NCI-H187 treated with DMSO at 0.1 percent for 48 hours (cell line): Measurements from ENCODE around the gene STRA8.

Experiments
- DNase-seq: peaks from one replicate; lab custom pipeline; 2025; lab: John Stamatoyannopoulos, UW

STRA8 gene, protein sequence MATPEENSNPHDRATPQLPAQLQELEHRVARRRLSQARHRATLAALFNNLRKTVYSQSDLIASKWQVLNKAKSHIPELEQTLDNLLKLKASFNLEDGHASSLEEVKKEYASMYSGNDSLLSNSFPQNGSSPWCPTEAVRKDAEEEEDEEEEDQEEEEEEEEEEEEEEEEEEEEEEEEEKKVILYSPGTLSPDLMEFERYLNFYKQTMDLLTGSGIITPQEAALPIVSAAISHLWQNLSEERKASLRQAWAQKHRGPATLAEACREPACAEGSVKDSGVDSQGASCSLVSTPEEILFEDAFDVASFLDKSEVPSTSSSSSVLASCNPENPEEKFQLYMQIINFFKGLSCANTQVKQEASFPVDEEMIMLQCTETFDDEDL

DNA sequence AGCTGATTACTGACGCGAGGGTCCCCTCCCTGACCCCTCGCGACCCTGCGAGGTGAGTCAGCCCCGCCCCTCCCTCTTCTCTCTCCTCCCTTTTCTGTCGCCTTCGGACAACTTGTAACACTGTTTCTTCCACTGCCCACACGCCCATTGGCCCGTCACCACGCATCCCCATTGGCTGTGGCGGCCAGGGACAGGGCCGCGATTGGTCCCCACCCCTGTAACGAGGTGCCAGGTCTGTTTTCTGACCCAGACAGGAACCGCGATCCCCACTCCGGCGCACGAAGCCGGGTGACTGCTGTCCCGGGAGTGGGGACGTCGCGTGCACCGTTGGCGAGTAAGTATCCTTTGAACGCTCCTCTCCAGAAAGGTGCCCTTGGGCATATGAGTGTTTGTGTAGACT, at the start of gene STRA8:
Gene STRA8 (plus strand): TSS at position 269 of the 400 bp plus-strand sequence. CDS start 6,687 bp downstream, outside the sequence.
- no peak for DNase-seq

DNA sequence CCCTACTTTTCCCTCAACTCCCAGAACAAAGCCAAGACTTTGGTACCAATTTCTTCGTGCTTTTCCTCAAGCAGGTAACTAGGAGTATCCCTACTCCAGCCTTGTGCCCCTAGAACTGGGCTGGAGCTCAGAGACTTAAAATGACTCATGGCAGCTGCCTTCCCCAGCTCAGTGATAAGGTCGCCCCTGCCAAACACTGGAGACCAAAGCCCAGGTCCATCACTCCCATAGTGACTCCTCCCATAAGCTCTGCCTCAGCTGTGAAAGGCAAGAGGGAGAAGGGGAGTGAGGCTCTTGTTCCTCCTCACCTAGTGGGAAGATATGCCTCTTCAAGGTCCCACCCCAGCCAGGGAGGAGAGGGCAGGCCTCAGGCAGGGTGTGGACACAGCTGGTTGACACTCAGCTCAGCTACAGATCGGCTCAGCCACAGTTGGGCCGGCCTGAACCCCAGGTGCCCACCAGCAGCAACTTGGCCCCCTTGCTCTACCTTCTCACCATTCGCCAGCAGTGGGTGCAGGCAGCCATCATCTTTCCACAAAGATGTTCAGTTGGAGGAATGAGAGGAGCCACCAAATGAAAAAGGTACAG, 49.3 kb upstream of the STRA8 start:
- no peak for DNase-seq

DNA sequence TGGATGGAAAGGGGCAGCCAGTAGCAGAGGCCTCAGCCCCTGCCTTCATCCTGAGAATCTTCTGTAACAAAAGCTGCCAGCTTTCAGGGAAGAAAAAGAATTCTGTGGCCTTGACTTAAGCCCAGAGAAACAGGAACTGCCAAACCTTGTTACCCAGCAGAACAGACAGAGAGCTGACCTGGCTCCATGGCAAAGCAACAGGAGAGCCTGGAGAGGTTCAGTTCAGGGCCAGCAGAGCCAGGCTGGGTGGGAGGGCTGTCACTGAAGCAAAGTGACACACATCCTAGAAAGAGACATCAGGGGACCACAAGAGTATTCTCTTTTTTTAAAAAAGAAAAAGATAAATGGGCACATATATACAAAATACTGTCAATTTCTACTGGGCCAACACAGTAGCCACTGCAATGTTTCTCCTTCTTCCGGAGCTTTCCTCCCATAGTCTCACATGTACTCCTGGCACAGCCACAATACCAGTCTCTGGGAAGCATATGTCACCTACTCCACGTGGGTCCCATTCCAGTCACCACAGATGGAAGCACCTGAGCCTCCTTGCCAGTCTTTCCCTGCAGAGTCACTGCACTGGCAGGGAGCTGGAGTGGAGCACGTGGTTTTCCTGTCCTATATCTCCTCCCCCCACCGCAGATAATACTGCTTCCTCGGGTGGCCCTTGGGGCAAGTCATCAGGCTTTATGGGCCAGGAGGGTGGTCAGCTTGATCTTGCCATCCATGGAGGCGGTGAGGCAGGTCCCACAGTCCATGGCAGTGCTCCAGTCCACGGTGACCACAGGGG, 48.0 kb upstream of the STRA8 start:
- DNase-seq, result no peak

DNA sequence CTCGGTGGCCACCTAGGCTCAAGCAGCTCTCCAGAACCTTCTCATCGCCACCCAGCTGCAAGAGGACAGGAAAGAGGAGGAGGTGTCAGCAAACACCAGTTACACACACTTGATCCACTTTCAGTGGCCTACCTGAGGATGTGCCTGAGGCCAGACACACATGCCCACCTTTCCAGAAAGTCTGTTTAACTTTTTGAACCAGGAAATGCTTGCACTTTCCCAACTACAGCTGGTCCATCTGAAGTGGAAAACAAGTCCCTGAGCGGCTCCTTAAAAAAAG, 47.4 kb upstream of the STRA8 start:
- no peak for DNase-seq

DNA sequence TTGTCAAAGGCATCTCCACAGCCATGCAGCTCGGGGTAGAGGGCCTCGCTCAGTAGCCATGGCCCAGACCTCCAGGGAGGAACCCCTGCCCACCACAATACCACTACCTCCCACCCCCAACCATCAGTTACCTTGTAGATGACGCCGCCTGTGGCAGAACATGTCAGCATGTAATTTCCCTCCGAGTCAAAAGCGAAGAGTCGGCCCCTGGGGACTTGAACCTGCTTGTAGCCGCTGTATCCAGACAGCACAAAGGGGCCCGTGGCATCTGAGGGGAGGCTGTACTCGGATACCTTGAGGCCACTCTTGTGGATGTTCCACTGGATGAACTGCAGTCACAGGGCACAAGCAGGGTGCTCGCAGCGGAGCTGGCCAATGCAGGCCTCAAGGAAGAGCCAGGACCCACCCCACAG, 46.8 kb upstream of the STRA8 start:
- no peak for DNase-seq

DNA sequence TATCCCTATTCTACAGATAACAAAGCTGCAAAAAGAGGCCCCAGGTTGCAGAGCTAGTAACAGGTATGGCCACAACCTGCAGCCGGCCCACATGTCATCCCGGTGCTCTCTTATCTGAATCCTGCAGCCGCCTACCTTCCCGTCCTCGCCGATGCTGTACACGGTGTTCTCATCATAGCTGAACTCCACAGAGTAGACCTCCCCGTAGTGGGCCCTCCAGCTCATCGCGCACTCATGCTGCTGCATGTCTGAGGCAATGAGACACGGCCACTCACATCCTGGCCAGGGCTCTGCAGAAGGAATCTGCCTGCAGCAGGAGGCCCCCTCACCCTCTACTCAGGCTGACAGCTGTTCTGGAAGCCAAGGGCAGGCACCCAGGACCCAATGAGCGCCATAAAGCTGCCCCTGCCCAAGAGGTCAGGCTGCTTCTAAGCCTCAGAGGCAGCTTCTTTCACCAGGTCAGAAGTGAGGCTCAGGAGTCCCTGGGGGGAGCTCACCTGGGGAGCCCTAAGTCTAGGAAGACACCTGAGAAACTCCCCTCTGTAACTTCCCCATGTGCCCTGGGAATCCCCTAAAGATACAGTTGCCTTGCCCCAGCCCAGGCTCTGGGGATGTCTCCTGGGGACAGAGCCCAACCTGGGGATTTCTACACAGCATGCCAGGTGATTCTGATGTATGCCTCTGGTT, 45.2 kb upstream of the STRA8 start:
- no peak for DNase-seq

DNA sequence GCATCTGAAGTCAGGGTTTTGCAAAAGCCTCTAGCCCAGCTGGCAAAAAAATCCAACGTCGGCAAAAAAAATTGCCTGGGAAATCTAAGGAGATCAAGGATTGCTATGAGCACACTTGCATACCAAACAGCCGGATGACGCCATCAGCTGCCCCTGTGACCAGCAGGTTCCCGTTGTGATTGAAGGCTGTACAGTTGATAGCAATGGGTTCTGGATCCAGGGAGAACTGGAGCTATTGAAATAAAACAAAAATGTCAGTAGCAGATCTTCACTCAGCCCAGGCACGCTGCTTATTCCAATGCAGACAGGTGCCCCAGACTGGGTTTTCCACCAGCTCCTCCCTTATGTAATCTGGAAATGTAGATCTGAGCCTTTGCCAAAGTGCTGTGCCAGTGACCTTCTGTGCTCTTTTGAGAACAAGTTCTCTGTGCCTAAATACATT, 44.4 kb upstream of the STRA8 start:
- no peak for DNase-seq

DNA sequence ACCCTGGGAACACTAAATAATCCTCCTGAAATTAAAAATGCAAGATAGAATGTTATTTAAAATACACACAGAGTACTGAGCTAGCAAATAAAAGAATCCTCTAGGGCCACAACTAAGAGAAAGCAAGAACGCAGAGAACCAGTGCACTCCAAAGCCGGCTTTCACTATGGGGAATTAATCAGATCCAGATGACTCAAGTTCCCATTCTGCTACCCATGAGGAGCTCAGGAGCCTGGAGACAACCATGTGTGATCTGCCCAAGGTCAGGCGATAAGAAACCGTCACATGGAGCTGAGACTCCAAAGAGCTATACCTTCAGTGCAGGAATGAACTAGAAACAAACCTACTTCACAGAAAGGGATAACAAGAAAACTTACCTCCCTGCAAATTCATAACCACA, 43.7 kb upstream of the STRA8 start:
- no peak for DNase-seq

DNA sequence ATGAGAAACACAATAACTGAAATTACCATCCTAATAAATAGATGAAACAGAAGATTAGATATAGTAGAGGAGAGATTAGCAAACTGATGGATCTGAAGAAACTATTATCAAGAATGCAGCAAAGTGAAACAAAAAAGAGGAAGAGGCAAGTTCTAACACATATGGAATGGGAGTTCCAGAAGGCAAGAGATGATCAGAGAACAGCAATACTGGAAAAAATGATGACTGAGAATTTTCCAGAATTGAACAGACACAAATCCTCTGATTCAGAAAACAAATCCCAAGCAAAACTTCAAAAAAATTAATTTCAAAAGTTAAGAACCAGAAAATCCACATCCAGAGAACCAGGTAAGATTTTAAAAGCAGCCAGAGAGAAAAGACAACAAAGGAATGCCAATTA, 42.9 kb upstream of the STRA8 start:
- no peak for DNase-seq

DNA sequence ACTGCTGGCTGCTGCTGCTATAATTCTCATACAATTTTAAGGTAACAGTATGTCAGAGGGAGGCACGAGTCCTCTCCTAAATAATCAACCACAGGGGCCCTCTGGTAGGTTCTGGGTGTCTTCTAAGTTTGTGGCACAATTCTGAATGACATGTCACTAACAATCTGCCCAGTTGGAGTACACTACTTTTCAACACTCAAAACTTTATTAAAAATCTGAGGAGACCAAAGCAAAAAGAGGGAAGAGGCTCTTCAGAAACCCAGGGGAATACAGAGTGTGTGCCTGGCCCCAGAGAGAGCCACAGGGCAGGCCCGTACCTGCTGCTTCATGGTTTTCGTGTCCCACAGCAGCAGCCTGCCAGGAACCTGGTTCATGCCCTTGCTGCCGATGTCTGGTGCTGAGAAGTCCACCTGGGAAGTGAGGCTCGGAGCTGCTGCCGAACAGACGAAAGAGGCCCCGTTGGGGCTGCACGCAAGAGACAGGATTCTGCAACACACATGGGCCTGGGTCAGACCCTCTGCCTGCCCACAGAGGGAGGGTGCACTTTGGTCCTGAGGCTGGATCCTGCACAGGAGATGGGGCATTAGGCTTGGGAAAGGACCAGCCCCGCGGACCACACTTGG, 40.6 kb upstream of the STRA8 start:
- no peak for DNase-seq

DNA sequence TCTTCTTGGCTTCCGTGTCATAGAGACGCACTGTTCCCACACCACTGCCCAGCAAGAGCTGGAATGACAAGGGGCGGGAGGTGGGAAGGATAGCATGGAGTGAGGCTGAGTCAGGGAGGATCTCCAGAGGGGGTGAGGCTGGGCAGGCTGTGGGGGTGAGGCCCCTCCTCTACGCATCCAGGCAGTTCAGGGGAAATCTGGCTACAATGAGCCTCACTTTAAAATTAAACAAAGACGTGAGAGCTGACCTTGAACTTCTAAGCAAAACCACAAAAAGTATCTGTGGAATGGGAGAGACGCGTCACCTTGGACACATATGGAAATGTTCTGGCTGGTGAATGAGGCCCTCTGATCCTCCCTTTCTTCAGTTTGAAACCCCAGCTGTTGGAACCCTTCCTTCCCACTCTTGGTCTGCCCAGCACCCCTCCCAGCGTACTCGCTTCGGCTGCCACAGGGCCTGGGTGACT, 40.0 kb upstream of the STRA8 start:
- DNase-seq, result no peak

DNA sequence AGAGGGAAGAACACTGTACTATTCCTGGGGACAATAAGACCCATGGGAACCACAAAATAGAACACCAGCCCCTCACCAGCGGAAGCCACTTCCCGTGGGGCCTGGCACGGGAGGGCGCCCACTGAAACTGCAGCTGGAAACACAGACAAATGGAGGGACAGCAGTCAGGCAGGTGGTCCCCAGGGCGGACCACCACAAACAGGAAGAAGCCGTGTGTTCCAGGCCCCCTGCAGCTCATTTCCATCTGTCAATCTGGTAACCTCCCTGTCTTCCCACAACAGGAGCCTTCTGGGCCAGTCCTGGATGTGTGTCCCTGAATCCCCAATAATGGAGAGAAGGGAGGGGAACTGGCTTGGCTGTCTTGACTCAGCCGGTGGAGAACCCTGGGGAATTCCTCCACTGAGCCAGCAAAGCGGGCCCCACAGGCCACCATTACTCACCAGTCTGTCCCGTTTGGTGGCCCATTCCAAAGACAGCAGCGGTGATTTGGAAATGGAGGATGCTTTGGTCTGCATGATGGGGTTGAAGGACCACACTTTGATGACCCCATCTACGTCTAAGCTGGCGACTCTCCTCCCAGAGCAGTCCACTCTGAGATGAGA, 39.0 kb upstream of the STRA8 start:
- no peak for DNase-seq

DNA sequence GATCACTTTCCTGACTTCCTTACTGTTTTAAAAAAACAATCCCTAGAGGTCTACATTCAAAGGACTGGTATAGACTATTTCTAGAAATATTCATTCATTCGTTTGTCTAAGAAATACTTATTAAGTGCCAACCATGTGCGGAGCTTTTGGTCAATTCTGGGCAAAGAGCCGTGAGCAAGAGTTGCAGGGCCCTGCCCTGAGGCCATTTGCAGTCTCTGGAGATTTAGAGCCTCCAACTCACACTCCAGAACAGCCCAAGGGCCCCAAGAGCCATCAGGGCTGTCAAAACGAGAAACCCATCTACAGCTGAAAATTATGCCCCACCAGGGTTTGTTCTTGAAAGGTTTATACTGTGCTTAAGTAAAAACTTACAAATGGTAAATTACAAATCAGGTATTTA, 38.5 kb upstream of the STRA8 start:
- no peak for DNase-seq

DNA sequence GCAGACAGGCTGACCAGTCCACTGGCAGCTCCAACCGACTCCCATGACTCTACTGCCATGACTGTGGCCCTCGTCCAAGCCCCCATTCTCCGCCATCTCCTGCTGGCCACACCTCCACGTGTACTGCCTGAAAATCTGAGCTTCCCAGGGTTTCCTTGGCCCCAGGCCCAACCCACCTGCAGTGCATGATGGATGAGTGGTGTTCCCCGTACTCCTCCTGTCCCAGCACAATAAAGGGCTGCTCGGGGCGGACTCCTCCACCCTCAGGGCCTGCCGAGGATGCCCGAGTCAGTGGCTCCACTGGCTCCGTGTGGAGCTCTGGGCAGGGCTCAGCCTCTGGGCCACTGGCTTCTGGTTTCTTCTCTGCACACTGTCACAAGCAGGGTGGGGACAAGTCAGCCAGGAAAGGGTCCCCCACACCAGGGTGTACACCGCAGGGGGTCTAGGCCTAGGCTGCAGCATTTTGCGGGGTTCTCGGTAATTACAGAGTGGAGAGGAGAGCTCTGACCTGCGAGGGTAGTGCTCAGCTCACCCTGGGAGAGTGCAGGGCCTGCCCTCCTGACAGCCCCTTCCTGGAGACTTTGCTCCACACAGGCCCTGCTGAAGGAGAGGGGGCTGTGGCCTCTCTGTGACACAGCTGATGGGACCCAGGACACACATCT, 37.5 kb upstream of the STRA8 start:
- DNase-seq, result no peak

DNA sequence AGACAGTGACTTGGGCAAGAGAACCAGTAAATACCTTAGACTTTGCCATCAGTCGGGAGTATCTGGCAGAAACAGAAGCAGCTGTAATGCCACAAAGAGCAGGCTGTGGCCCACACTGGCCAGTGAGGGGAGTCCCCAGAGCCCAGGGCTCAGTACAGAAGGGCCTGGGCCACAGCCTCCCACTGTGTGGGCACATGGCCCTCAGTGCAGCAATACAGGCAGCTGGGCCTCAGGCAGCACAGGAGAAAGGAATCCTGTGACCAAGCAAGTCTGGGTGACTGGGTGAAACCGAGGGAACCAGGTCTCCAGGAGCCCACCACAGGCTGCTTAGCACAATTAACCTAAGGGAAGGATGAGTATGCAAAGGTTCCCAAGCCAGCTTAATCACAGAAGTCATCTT, 36.3 kb upstream of the STRA8 start:
- no peak for DNase-seq

DNA sequence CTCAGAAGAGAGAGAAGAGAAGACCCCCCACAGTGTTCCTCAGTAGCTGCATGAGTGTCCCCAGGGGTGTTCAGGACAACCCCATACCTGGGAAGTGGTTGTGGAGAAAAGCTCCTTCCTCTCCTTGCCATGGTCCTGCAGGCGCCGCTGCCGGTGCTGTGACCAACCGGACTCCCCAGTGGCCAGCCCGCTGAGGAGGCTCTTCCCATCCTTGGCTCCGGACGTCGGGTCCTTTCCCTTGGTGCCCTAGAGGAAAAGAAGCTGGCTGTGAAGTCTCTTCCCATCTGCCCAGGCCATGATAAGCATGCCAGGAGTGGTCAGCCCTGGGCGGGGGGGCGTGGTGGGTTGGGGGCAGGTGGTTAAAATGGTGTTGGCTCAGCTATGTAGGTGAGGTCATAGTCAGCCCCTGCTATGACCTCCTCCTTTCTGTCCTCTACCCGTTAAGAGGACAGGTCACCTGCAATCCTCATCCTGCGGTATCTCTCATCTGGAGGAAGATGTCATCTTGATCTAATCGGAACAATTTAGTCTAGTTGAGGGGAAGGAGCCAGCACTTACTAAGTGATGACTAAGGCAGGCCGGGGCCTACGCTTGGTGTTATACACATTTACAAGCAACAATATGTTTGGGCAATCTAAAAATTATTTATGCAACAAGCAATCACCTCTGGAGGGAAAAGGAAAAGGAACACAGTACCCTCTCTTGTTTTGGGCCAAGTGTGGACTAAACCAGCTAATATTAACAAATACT, 35.6 kb upstream of the STRA8 start:
- no peak for DNase-seq

DNA sequence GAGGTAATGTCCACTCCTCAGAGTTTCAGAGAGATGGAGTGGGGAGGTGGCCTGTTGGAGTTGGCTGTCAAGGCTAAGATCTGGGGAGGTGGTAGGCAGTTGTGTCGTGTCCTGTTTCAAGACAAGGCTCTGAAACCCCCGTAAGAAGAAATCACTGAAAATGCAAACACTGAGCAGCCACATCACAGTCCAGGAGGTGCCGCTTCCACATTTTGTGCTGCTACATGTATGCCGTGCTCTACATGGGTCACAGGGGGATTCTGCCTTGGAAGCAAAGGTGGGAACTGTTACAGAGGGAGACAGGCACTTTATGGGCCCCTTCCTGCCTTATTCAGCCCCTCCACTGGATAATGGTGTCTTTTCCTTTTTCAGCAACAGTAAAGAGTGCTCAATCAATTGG, 34.2 kb upstream of the STRA8 start:
- no peak for DNase-seq

DNA sequence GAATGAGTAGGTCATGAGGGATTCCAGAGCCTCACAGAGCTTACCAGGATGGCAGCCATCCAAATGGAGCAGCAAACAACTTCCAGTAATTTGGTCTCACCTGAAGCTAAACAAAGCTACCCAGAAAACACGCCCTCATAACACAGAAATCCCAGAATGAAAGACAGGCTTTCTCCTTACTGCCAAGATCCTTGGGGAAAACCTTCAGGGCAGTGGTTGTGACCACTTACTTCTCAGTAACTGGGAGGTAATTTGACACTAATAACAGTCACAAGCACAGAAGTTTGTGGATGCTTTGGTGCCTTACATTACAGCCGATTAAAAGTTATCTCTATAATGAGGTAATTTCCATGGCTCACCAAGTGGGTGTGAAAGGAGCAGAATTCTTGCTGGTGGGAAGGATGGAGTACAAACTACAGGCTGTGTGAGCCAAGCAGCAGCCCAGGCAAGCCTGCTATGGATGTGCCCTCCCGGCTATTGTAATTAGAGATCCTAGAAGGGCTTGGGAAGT, 32.8 kb upstream of the STRA8 start:
- DNase-seq, result no peak

DNA sequence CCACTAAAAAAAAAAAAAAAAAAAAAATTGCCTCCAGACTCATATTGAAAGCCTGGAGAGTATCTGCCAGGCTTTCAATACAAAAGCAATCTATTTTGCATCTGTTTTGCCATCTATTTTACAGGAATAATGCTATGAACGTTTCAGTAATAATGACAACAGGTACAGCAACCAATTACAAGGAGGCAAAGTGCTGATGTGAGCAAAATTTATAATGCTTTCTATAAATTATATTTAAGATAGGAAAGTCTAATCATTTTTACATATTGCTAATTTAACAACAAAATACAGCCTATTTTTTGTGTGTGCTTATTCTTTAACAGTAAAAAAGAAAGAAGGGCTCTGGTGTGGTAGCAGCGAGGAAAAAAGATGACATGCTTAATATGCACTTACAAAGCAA, 32.3 kb upstream of the STRA8 start:
- DNase-seq, result no peak

DNA sequence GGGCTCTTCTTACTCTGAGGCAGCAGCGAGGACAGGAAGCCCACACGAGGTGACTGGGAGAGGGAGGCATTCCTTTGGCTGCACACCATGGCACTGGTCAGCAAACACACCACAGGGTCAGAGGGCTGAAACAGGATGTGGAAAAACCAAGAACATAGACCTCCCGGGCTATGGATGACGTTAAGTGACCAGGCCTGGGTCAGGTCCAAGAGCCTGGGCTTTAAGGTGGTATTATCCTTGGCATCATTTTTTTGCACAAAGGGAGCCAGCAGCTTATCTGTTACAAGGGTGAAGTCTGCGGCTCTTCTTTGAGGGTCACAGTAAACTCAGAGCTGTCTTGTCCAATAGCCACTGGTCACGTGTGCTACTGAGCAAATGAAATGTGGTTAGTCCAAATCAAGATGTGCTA, 29.3 kb upstream of the STRA8 start:
- DNase-seq, result no peak
